Measurements from ENCODE around the gene MAPK10.

- TF ChIP-seq CTCF (IDR thresholded peaks at IDR 0.05) (no peak), POLR2A (IDR thresholded peaks at IDR 0.05) (no peak)
Observed at GRCh38 chr4:85967872-85968271, 392.0 kb downstream of the MAPK10 start.
